Spleen (tissue), 11 donors: ENCODE measurements around the gene EWSR1. TPM values are rescaled to one million over a fixed set of nuclear protein-coding genes. Genes with fewer than 3 reads are reported as not detected.
A peak's percentile ranks its signal among the peaks of the same experiment; 100 is the strongest.

Source experiments
- DNase-seq: peaks from one replicate; pipeline ENCODE4 v3.0.0-alpha.2; 2020
- H3K27ac ChIP-seq, 8 donors: fragments of 200-600 bp; sonication (generic) in 7 of 8; 1 replicate in 4 of 8; 2 replicates in 4 of 8; pipeline versions ENCODE4 v1.5.0 to v1.8.0; 2016 to 2021; ENCODE audit warnings: inconsistent platforms in 4 of 8, mild to moderate bottlenecking in 4 of 8, moderate library complexity in 1 of 8
- H3K27me3 ChIP-seq, 7 donors: fragments of 200-600 bp; sonication (generic) in 6 of 7; replicated peaks in 1 of 7; 1 replicate in 4 of 7; 2 replicates in 3 of 7; pipeline versions ENCODE4 v1.5.0 to v1.8.0; 2016 to 2021; ENCODE audit warnings: inconsistent platforms in 3 of 7, mild to moderate bottlenecking in 1 of 7
- H3K36me3 ChIP-seq, 6 donors: fragments of 200-600 bp; sonication (generic) in 5 of 6; 1 replicate in 4 of 6; 2 replicates in 2 of 6; pipeline versions ENCODE4 v1.5.0 to v1.8.0; 2016 to 2021; ENCODE audit warnings: inconsistent platforms in 2 of 6
- H3K4me1 ChIP-seq, 6 donors: fragments of 200-600 bp; sonication (generic) in 5 of 6; 1 replicate in 3 of 6; 2 replicates in 3 of 6; pipeline versions ENCODE4 v1.5.0 to v1.8.0; 2016 to 2021; ENCODE audit warnings: inconsistent platforms in 3 of 6
- H3K4me3 ChIP-seq, 8 donors: fragments of 200-600 bp; sonication (generic) in 7 of 8; 1 replicate in 4 of 8; 2 replicates in 4 of 8; pipeline versions ENCODE4 v1.5.0 to v1.8.0; 2016 to 2021; ENCODE audit warnings: inconsistent platforms in 4 of 8, mild to moderate bottlenecking in 4 of 8, moderate library complexity in 2 of 8
- H3K9me3 ChIP-seq, 8 donors: fragments of 200-600 bp; sonication (generic) in 7 of 8; 1 replicate in 4 of 8; 2 replicates in 4 of 8; pipeline versions ENCODE4 v1.5.0 to v1.8.0; 2016 to 2021; ENCODE audit warnings: inconsistent platforms in 4 of 8
- CTCF ChIP-seq, 11 experiments: fragments of 200-600 bp in 7 of 11; fragments of 450-650 bp in 4 of 11; sonication (generic) in 4 of 11; IDR thresholded peaks in 8 of 11; conservative IDR thresholded peaks in 3 of 11; 1 replicate in 7 of 11; 2 replicates in 4 of 11; pipeline versions ENCODE4 v1.4.0 to v1.8.0; 2016 to 2021; ENCODE audit warnings: antibody characterized with exemption in 11 of 11, inconsistent platforms in 4 of 11, mild to moderate bottlenecking in 1 of 11
- POLR2A ChIP-seq, 3 donors: fragments of 450-650 bp; IDR thresholded peaks; one replicate each; pipeline ENCODE4 v1.5.1; 2017; ENCODE audit warnings: antibody characterized with exemption in 3 of 3, mild to moderate bottlenecking in 1 of 3
- POLR2AphosphoS5 ChIP-seq, 3 donors: sonication (generic); formaldehyde crosslinking; IDR thresholded peaks; one replicate each; pipeline ENCODE4 v1.5.1; 2017; ENCODE audit warnings: antibody characterized with exemption in 3 of 3
- WGBS, 5 donors: extraction: QIAGEN DNeasy Blood & Tissue Kit in 3 of 5; methylation state at CpG; one replicate each; pipeline versions ENCODE4 v1.1.5 to v1.1.7; 2013 to 2018; 5-methylcytosine and 5-hydroxymethylcytosine counted together
- intact Hi-C: fragments of 100-400 bp; cut with DNase I; formaldehyde crosslinking; loops from one replicate; pipeline ENCODE4 v1.15.0; 2023; ENCODE audit warnings: low total_unique reads
- polyA plus RNA-seq, 3 donors: library from polyadenylated mRNA; stranded (reverse); fragments of 200-250 nt; gene quantifications; one replicate each; pipeline ENCODE4 v1.2.1, GENCODE V29; 2013
- total RNA-seq, 7 donors: library from RNA; depleted of rRNA in 3 of 7; stranded (reverse); fragments of >200 nt in 3 of 7; fragmentation: NEBNext Ultra II Directional in 4 of 7; extraction: Animal tissue kit (Norgen Biotek cat#: 25700) in 4 of 7; gene quantifications; one replicate each; pipeline versions ENCODE4 v1.1.0 to v1.2.1, GENCODE V29; 2016 to 2021
- donor health status: healthy with polysubstance abuse.
- donor health status: DM: no; HTN: no; CAD: no; lungs with moderate emphysema.
- donor health status: DM: no; HTN: no; CAD: no.
- donor health status: Bipolar disorder and iron deficiency.
- donor health status: healthy.
- donor health status: DM: no; HTN: no; CAD: no.
- donor health status: DM: yes; HTN: yes; CAD: no.

EWSR1 gene
- total and polyA plus RNA-seq, 10 donors, result 127 to 282 (median 239) TPM

- peaks cover 0 to 40% (median 7%) of the 10 kb centered on the region in 6 donors for H3K4me1 ChIP-seq
- no peaks in the 10 kb centered on the region for H3K9me3 ChIP-seq
- intact Hi-C loops, result no loop called here
- peaks cover 25 to 100% (median 99%) of the 10 kb centered on the region in 6 donors for H3K36me3 ChIP-seq
- no peak for TF ChIP-seq CTCF (IDR thresholded peaks at IDR 0.05 in 8 of 11, conservative IDR thresholded peaks at IDR 0.05 in 3 of 11)
- TF ChIP-seq POLR2AphosphoS5 (IDR thresholded peaks at IDR 0.05), result no peak
- no peak for TF ChIP-seq POLR2A (IDR thresholded peaks at IDR 0.05)
- no peaks in the 10 kb centered on the region for H3K27me3 ChIP-seq
- H3K4me3 ChIP-seq, result no peak overlapping the region
- H3K27ac ChIP-seq, result no peak overlapping the region
- DNase-seq, result no peak
Measured at GRCh38 chr22:29292379-29292778, 24.3 kb downstream of the EWSR1 start.

- peaks cover 0 to 16% (median 12%) of the 10 kb centered on the region in 6 donors for H3K4me1 ChIP-seq
- no peak overlapping the region for H3K27ac ChIP-seq
- no peak overlapping the region for H3K4me3 ChIP-seq
- 83 to 92% (median 88%) methylated on average over 8 of the region's 8 CpGs for WGBS, 5 donors
- TF ChIP-seq POLR2A (IDR thresholded peaks at IDR 0.05) (no peak), POLR2AphosphoS5 (IDR thresholded peaks at IDR 0.05) (no peak), CTCF (IDR thresholded peaks at IDR 0.05 in 8 of 11, conservative IDR thresholded peaks at IDR 0.05 in 3 of 11) (no peak)
- H3K9me3 ChIP-seq, result no peaks in the 10 kb centered on the region
- intact Hi-C loops, result no loop called here
- DNase-seq, result no peak
- no peaks in the 10 kb centered on the region for H3K27me3 ChIP-seq
- peaks cover 16 to 85% (median 77%) of the 10 kb centered on the region in 6 donors for H3K36me3 ChIP-seq
Measured at GRCh38 chr22:29298641-29299040, 30.6 kb downstream of the EWSR1 start.

GRCh38 chr22:29299136-29299900 lies 31.2 kb downstream of the EWSR1 start:
- peaks cover 0 to 22% (median 14%) of the 10 kb centered on the region in 6 donors for H3K4me1 ChIP-seq
- WGBS, 5 donors, result 88 to 94% (median 89%) methylated on average over 19 of the region's 19 CpGs
- no peak overlapping the region for H3K4me3 ChIP-seq
- no peak for TF ChIP-seq POLR2A (IDR thresholded peaks at IDR 0.05)
- peak; percentile 6 to 69 (median 43) for TF ChIP-seq POLR2AphosphoS5 (IDR thresholded peaks at IDR 0.05)
- no peak overlapping the region for H3K27ac ChIP-seq
- intact Hi-C loops, result no loop called here
- no peaks in the 10 kb centered on the region for H3K27me3 ChIP-seq
- DNase-seq, result no peak
- peaks cover 16 to 78% (median 70%) of the 10 kb centered on the region in 6 donors for H3K36me3 ChIP-seq
- no peaks in the 10 kb centered on the region for H3K9me3 ChIP-seq

- no peak overlapping the region for H3K4me3 ChIP-seq
- TF ChIP-seq POLR2AphosphoS5 (IDR thresholded peaks at IDR 0.05), result no peak
- no peak for TF ChIP-seq CTCF (IDR thresholded peaks at IDR 0.05 in 8 of 11, conservative IDR thresholded peaks at IDR 0.05 in 3 of 11)
- no peak for TF ChIP-seq POLR2A (IDR thresholded peaks at IDR 0.05)
- intact Hi-C loops, result no loop called here
- H3K36me3 ChIP-seq, result peaks cover 16 to 67% (median 59%) of the 10 kb centered on the region in 6 donors
- H3K27ac ChIP-seq, result peak overlapping the region in 1 of 8 donors; percentile 27
- no peaks in the 10 kb centered on the region for H3K9me3 ChIP-seq
- H3K27me3 ChIP-seq, result peaks cover 0 to 7% (median 0%) of the 10 kb centered on the region in 7 donors
- peaks cover 0 to 24% (median 14%) of the 10 kb centered on the region in 6 donors for H3K4me1 ChIP-seq
- no peak for DNase-seq
- WGBS, 5 donors, result 65 to 82% (median 77%) methylated on average over 4 of the region's 4 CpGs
Measured at GRCh38 chr22:29300467-29300806, 32.4 kb downstream of the EWSR1 start.
